K562 (cell line): Measurements from ENCODE around the gene LZTR1. TPM values are rescaled to one million over a fixed set of nuclear protein-coding genes. Genes with fewer than 3 reads are reported as not detected.

Experiments
- BCL6 ChIP-seq: fragments of 250-450 bp; sonication (Bioruptor Pico); IDR thresholded peaks from 2 replicates; pipeline ENCODE4 v1.4.0; 2020
- CBX2 ChIP-seq: fragments of 200-600 bp; sonication (generic); IDR thresholded peaks from one replicate; pipeline ENCODE4 v1.6.1; 2012; ENCODE audit warnings: mild to moderate bottlenecking, low read length, inconsistent platforms; ENCODE audit not compliant: insufficient read depth, poor library complexity, severe bottlenecking
- DLX4 ChIP-seq: fragments of 250-450 bp; sonication (Bioruptor Pico); IDR thresholded peaks from 2 replicates; pipeline ENCODE4 v1.6.1; 2021; ENCODE audit warnings: mild to moderate bottlenecking
- EP400 ChIP-seq: fragments of 450-650 bp; IDR thresholded peaks from 2 replicates; pipeline ENCODE4 v1.6.1; 2017; ENCODE audit warnings: antibody characterized with exemption, mild to moderate bottlenecking, moderate library complexity
- HDGF ChIP-seq: fragments of 450-650 bp; IDR thresholded peaks from 2 replicates; pipeline ENCODE4 v1.6.1; 2016
- JUN ChIP-seq, 2 experiments: sonication (generic) in 1 of 2; formaldehyde crosslinking in 1 of 2; IDR thresholded peaks; 2 replicates each; pipeline versions ENCODE4 v1.6.1 to v1.8.0; 2012 to 2022; ENCODE audit warnings: borderline replicate concordance in 2 of 2, mild to moderate bottlenecking in 2 of 2, improper control_type of control experiment in 1 of 2, low read depth in 1 of 2, low read length in 1 of 2, missing genetic modification reagents in 1 of 2
- KDM5B ChIP-seq: fragments of 200-600 bp; sonication (generic); IDR thresholded peaks from 2 replicates; pipeline ENCODE4 v1.6.1; 2012; ENCODE audit warnings: low read depth, mild to moderate bottlenecking, moderate library complexity, low read length, control low read depth, inconsistent platforms; ENCODE audit not compliant: insufficient replicate concordance
- MED1 ChIP-seq: sonication (generic); formaldehyde crosslinking; IDR thresholded peaks from 2 replicates; pipeline ENCODE4 v1.8.1; 2023; ENCODE audit warnings: missing genetic modification reagents, borderline replicate concordance
- NCOA4 ChIP-seq: fragments of 450-650 bp; IDR thresholded peaks from 2 replicates; pipeline ENCODE4 v1.6.1; 2018; ENCODE audit warnings: mild to moderate bottlenecking; ENCODE audit not compliant: partially characterized antibody
- NCOR1 ChIP-seq: fragments of 450-650 bp; IDR thresholded peaks from 2 replicates; pipeline ENCODE4 v1.6.1; 2016; ENCODE audit warnings: mild to moderate bottlenecking, moderate library complexity
- NONO ChIP-seq, 2 experiments: fragments of 200-400 bp in 1 of 2; fragments of 450-650 bp in 1 of 2; formaldehyde crosslinking in 1 of 2; IDR thresholded peaks; 2 replicates each; pipeline ENCODE4 v1.6.1; 2017; ENCODE audit warnings: low read depth in 2 of 2, mild to moderate bottlenecking in 2 of 2, moderate library complexity in 2 of 2, low read length in 1 of 2
- NR2F6 ChIP-seq: fragments of 450-650 bp; formaldehyde crosslinking; IDR thresholded peaks from 2 replicates; pipeline ENCODE4 v1.4.0; 2020; ENCODE audit warnings: mild to moderate bottlenecking
- PRPF4 ChIP-seq: fragments of 200-400 bp; formaldehyde crosslinking; IDR thresholded peaks from one replicate; pipeline ENCODE4 v1.6.1; 2017; ENCODE audit warnings: low read length, low read depth, mild to moderate bottlenecking; ENCODE audit not compliant: insufficient read depth, poor library complexity, severe bottlenecking
- SP1 ChIP-seq: sonication (generic); formaldehyde crosslinking; IDR thresholded peaks from 2 replicates; pipeline ENCODE4 v1.8.1; 2022; ENCODE audit warnings: mild to moderate bottlenecking, missing genetic modification reagents
- TAF9B ChIP-seq: fragments of 450-650 bp; IDR thresholded peaks from 2 replicates; pipeline ENCODE4 v1.6.1; 2018; ENCODE audit warnings: mild to moderate bottlenecking; ENCODE audit not compliant: partially characterized antibody
- TCF7 ChIP-seq: sonication (generic); IDR thresholded peaks from 2 replicates; pipeline ENCODE4 v1.6.1; 2016; ENCODE audit warnings: antibody characterized with exemption, borderline replicate concordance
- U2AF1 ChIP-seq: fragments of 200-400 bp; formaldehyde crosslinking; optimal IDR thresholded peaks from 2 replicates; pipeline ENCODE3; 2017; ENCODE audit warnings: mild to moderate bottlenecking, low read depth, low read length, moderate library complexity
- YY1 ChIP-seq, 3 experiments: IDR thresholded peaks; 2 replicates each; pipeline ENCODE4 v1.6.1; 2011; ENCODE audit warnings: low read length in 2 of 3, mild to moderate bottlenecking in 2 of 3, moderate library complexity in 2 of 3, borderline replicate concordance in 1 of 3, control low read depth in 1 of 3, low read depth in 1 of 3; ENCODE audit not compliant: insufficient read depth in 3 of 3, insufficient replicate concordance in 2 of 3, control insufficient read depth in 1 of 3, insufficient read length in 1 of 3; ENCODE audit errors: extremely low read depth in 1 of 3
- ZNF121 ChIP-seq: sonication (generic); formaldehyde crosslinking; conservative IDR thresholded peaks from 2 replicates; pipeline ENCODE4 v1.8.0; 2022; ENCODE audit warnings: missing genetic modification reagents
- ZNF165 ChIP-seq: fragments of 250-450 bp; sonication (Bioruptor Pico); IDR thresholded peaks from 2 replicates; pipeline ENCODE4 v1.4.0; 2020; ENCODE audit warnings: borderline replicate concordance
- ZNF830 ChIP-seq: fragments of 250-450 bp; sonication (Bioruptor Pico); IDR thresholded peaks from 2 replicates; pipeline ENCODE4 v1.5.0; 2021; ENCODE audit warnings: mild to moderate bottlenecking
- polyA plus RNA-seq, 8 experiments: library from polyadenylated mRNA; depleted of rRNA in 4 of 8; stranded (reverse) in 5 of 8; unstranded in 3 of 8; fragments of >200 nt; fragmentation: Nextera tagmentation in 2 of 8; fragmentation: Illumina TruSeq in 1 of 8; extraction: Ambion mirVana in 2 of 8; extraction: Trizol in 1 of 8; gene quantifications; 2 replicates each; pipeline versions ENCODE4 v1.2.1 to v1.2.3, GENCODE V29; 2011 to 2014; ENCODE audit warnings: inconsistent platforms in 1 of 8, missing spikeins in 1 of 8
- total RNA-seq, 7 experiments: library from RNA; depleted of rRNA in 6 of 7; stranded (reverse); fragments of >200 nt in 6 of 7; fragmentation: Illumina TruSeq in 2 of 7; extraction: Trizol in 2 of 7; gene quantifications; 2 replicates each; pipeline versions ENCODE4 v1.2.1 to v1.2.3, GENCODE V29; 2011 to 2021; ENCODE audit warnings: low replicate concordance in 1 of 7
- TF ChIP-seq, protein P1 (sequence below): fragments of 200-400 bp; formaldehyde crosslinking; IDR thresholded peaks from 2 replicates; pipeline ENCODE4 v1.6.1; 2017; ENCODE audit warnings: mild to moderate bottlenecking, low read depth, low read length, moderate library complexity
- TF ChIP-seq, protein P2 (sequence below): fragments of 450-650 bp; formaldehyde crosslinking; IDR thresholded peaks from 2 replicates; pipeline ENCODE4 v1.4.0; 2022; ENCODE audit warnings: missing genetic modification characterization

LZTR1 gene
- total and polyA plus RNA-seq, 9 of the 15 experiments (the other 6 are each of a cell fraction or from before 2014, with no cell fraction given), result 2.2 to 135 (median 63.0) TPM

- TF ChIP-seq YY1 (IDR thresholded peaks at IDR 0.05; ENCODE audit: borderline replicate concordance in 1 of 3, control insufficient read depth in 1 of 3, extremely low read depth in 1 of 3, insufficient read depth in 3 of 3, insufficient read length in 1 of 3, insufficient replicate concordance in 2 of 3, low read depth in 1 of 3, low read length in 2 of 3) (peak in 1 of 3 experiments; percentile 54), HDGF (no peak), NCOR1 (no peak), CBX2 (no peak), BCL6 (CRISPR knock-in tag) (no peak), NCOA4 (no peak), PRPF4 (no peak), ZNF830 (CRISPR knock-in tag) (no peak), JUN (IDR thresholded peaks at IDR 0.05; ENCODE audit: borderline replicate concordance, low read depth, low read length) (no peak), JUN (CRISPR knock-in tag; IDR thresholded peaks at IDR 0.05; ENCODE audit: borderline replicate concordance) (no peak), ZNF165 (peak; percentile 78; the same call in 1 of the 2 replicates), U2AF1 (no peak), TAF9B (no peak), SP1 (no peak), NONO (IDR thresholded peaks at IDR 0.05; ENCODE audit: low read depth in 2 of 2, low read length in 1 of 2) (no peak), DLX4 (CRISPR knock-in tag) (no peak), TCF7 (no peak), MED1 (no peak), KDM5B (peak; percentile 57), EP400 (no peak), NR2F6 (CRISPR knock-in tag) (peak; percentile 88), ZNF121 (CRISPR knock-in tag) (no peak)
- TF ChIP-seq, protein P1, sequence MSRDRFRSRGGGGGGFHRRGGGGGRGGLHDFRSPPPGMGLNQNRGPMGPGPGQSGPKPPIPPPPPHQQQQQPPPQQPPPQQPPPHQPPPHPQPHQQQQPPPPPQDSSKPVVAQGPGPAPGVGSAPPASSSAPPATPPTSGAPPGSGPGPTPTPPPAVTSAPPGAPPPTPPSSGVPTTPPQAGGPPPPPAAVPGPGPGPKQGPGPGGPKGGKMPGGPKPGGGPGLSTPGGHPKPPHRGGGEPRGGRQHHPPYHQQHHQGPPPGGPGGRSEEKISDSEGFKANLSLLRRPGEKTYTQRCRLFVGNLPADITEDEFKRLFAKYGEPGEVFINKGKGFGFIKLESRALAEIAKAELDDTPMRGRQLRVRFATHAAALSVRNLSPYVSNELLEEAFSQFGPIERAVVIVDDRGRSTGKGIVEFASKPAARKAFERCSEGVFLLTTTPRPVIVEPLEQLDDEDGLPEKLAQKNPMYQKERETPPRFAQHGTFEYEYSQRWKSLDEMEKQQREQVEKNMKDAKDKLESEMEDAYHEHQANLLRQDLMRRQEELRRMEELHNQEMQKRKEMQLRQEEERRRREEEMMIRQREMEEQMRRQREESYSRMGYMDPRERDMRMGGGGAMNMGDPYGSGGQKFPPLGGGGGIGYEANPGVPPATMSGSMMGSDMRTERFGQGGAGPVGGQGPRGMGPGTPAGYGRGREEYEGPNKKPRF, result no peak
- TF ChIP-seq, protein P2, sequence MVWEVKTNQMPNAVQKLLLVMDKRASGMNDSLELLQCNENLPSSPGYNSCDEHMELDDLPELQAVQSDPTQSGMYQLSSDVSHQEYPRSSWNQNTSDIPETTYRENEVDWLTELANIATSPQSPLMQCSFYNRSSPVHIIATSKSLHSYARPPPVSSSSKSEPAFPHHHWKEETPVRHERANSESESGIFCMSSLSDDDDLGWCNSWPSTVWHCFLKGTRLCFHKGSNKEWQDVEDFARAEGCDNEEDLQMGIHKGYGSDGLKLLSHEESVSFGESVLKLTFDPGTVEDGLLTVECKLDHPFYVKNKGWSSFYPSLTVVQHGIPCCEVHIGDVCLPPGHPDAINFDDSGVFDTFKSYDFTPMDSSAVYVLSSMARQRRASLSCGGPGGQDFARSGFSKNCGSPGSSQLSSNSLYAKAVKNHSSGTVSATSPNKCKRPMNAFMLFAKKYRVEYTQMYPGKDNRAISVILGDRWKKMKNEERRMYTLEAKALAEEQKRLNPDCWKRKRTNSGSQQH (CRISPR knock-in tag), result peak; percentile 53; the same call in 1 of the 2 replicates
These were observed 16.6 kb downstream of the LZTR1 start (continued) for GRCh38 chr22:20998411-20999336.
